SK-N-SH (cell line): ENCODE measurements around the gene DMD. TPM values are rescaled to one million over a fixed set of nuclear protein-coding genes. Genes with fewer than 3 reads are reported as not detected.

ENCODE experiments used
- CTCF ChIA-PET: fragments of 300-600, 350-600 bp; formaldehyde crosslinking; extraction: SDS; loops from one replicate; lab custom pipeline; 2021; lab: Yijun Ruan, JAX
- POLR2A ChIA-PET: fragments of 350-600 bp; sonication (Branson Sonifier 250); formaldehyde crosslinking; extraction: SDS; loops from one replicate; lab custom pipeline; 2020; ENCODE audit warnings: antibody characterized with exemption, inconsistent platforms; lab: Yijun Ruan, JAX
- DNase-seq: peaks from one replicate; pipeline ENCODE4 v3.0.0; 2012
- H2AFZ ChIP-seq: fragments of 200-600 bp; sonication (generic); 2 replicates; pipeline ENCODE4 v1.8.1; 2016; ENCODE audit warnings: antibody characterized with exemption, mild to moderate bottlenecking, low read depth
- H3F3A ChIP-seq: fragments of 200-600 bp; sonication (generic); replicated peaks from 2 replicates; pipeline ENCODE3; 2016; ENCODE audit warnings: antibody characterized with exemption, mild to moderate bottlenecking; ENCODE audit not compliant: insufficient read depth
- H3K27ac ChIP-seq, 2 experiments: fragments of 200-500 bp in 1 of 2; fragments of 200-600 bp in 1 of 2; sonication (Bioruptor generic) in 1 of 2; sonication (generic), shearing (Covaris generic) in 1 of 2; 2 replicates each; pipeline versions ENCODE4 v1.5.1 to v1.6.1; 2014 to 2016; ENCODE audit warnings: low read depth in 2 of 2, inconsistent platforms in 1 of 2, low read length in 1 of 2, mild to moderate bottlenecking in 1 of 2, mixed read lengths in 1 of 2
- H3K27me3 ChIP-seq: fragments of 200-600 bp; sonication (generic), shearing (Covaris generic); 2 replicates; pipeline ENCODE4 v1.6.1; 2016; ENCODE audit warnings: mixed run types; ENCODE audit not compliant: insufficient read depth
- H3K36me3 ChIP-seq, 2 experiments: fragments of 200-500 bp in 1 of 2; fragments of 200-600 bp in 1 of 2; sonication (Bioruptor generic) in 1 of 2; sonication (generic) in 1 of 2; replicated peaks in 1 of 2; 2 replicates each; pipeline versions ENCODE3 to v1.5.1; 2014 to 2016; ENCODE audit warnings: low read length in 1 of 2, mild to moderate bottlenecking in 1 of 2; ENCODE audit not compliant: insufficient read depth in 2 of 2, control insufficient read depth in 1 of 2
- H3K4me1 ChIP-seq, 2 experiments: fragments of 200-500 bp in 1 of 2; fragments of 200-600 bp in 1 of 2; sonication (Bioruptor generic) in 1 of 2; sonication (generic), shearing (Covaris generic) in 1 of 2; 2 replicates each; pipeline versions ENCODE4 v1.5.1 to v1.6.1; 2014 to 2016; ENCODE audit warnings: low read depth in 1 of 2, low read length in 1 of 2, mixed run types in 1 of 2; ENCODE audit not compliant: insufficient read depth in 2 of 2, control insufficient read depth in 1 of 2
- H3K4me2 ChIP-seq: fragments of 200-600 bp; sonication (generic), shearing (Covaris generic); 2 replicates; pipeline ENCODE4 v1.6.1; 2017; ENCODE audit warnings: mixed run types
- H3K4me3 ChIP-seq, 2 experiments: fragments of 200-500 bp in 1 of 2; fragments of 200-600 bp in 1 of 2; sonication (Bioruptor generic) in 1 of 2; sonication (generic), shearing (Covaris generic) in 1 of 2; 2 replicates each; pipeline versions ENCODE4 v1.5.1 to v1.8.1; 2014 to 2016; ENCODE audit warnings: low read depth in 2 of 2, inconsistent platforms in 1 of 2, low read length in 1 of 2, mild to moderate bottlenecking in 1 of 2, mixed read lengths in 1 of 2, moderate library complexity in 1 of 2
- H3K79me2 ChIP-seq: fragments of 200-600 bp; sonication (generic); 2 replicates; pipeline ENCODE4 v1.8.1; 2017; ENCODE audit warnings: mild to moderate bottlenecking; ENCODE audit not compliant: insufficient read depth
- H3K9ac ChIP-seq: fragments of 200-600 bp; sonication (generic); 2 replicates; pipeline ENCODE4 v1.6.1; 2017; ENCODE audit warnings: mixed run types
- H3K9me2 ChIP-seq: fragments of 200-600 bp; sonication (generic); 2 replicates; pipeline ENCODE4 v1.6.1; 2017; ENCODE audit warnings: mixed run types
- H3K9me3 ChIP-seq: fragments of 200-600 bp; sonication (generic); 2 replicates; pipeline ENCODE4 v1.6.1; 2017; ENCODE audit warnings: mixed run types, mild to moderate bottlenecking, moderate library complexity
- H4K20me1 ChIP-seq: fragments of 200-600 bp; sonication (generic); 2 replicates; pipeline ENCODE4 v1.6.1; 2017; ENCODE audit warnings: mild to moderate bottlenecking, mixed run types; ENCODE audit not compliant: insufficient read depth
- CTCF ChIP-seq: fragments of 200-600 bp; sonication (generic); IDR thresholded peaks from 2 replicates; pipeline ENCODE4 v1.6.1; 2017; ENCODE audit warnings: antibody characterized with exemption, mild to moderate bottlenecking, moderate library complexity
- EZH2phosphoT487 ChIP-seq: fragments of 200-600 bp; sonication (generic); IDR thresholded peaks from 2 replicates; pipeline ENCODE4 v1.6.1; 2017; ENCODE audit warnings: low read depth, mixed run types, mild to moderate bottlenecking, antibody characterized with exemption, moderate library complexity, borderline replicate concordance
- GABPA ChIP-seq: IDR thresholded peaks from 2 replicates; pipeline ENCODE4 v1.4.0; 2012; ENCODE audit warnings: low read depth, mild to moderate bottlenecking
- MEF2A ChIP-seq: IDR thresholded peaks from 2 replicates; pipeline ENCODE4 v1.4.0; 2012; ENCODE audit warnings: low read depth, borderline replicate concordance
- MXI1 ChIP-seq: IDR thresholded peaks from 2 replicates; pipeline ENCODE4 v1.6.1; 2012; ENCODE audit warnings: mild to moderate bottlenecking, low read depth, low read length, improper control_type of control experiment
- NFIC ChIP-seq: IDR thresholded peaks from 2 replicates; pipeline ENCODE4 v1.4.0; 2012; ENCODE audit warnings: borderline replicate concordance
- PBX3 ChIP-seq: IDR thresholded peaks from 2 replicates; pipeline ENCODE4; 2012
- RFX5 ChIP-seq: IDR thresholded peaks from 2 replicates; pipeline ENCODE4 v1.6.1; 2012; ENCODE audit warnings: mild to moderate bottlenecking, improper control_type of control experiment, low read length
- RXRA ChIP-seq: IDR thresholded peaks from 2 replicates; pipeline ENCODE4 v1.4.0; 2012; ENCODE audit warnings: low read depth, mild to moderate bottlenecking, borderline replicate concordance
- SIN3A ChIP-seq: IDR thresholded peaks from 2 replicates; pipeline ENCODE4 v1.6.1; 2012; ENCODE audit warnings: low read depth, mild to moderate bottlenecking, low read length, moderate library complexity, borderline replicate concordance
- TCF12 ChIP-seq: IDR thresholded peaks from 2 replicates; pipeline ENCODE4 v1.4.0; 2012
- TEAD4 ChIP-seq: IDR thresholded peaks from 2 replicates; pipeline ENCODE4 v1.4.0; 2012; ENCODE audit warnings: mild to moderate bottlenecking, borderline replicate concordance; ENCODE audit not compliant: insufficient read depth
- YY1 ChIP-seq: IDR thresholded peaks from 2 replicates; pipeline ENCODE4 v1.4.0; 2012; ENCODE audit warnings: low read depth, mild to moderate bottlenecking
- WGBS: methylation state at CpG from one replicate; pipeline ENCODE4 v1.1.6; 2017; ENCODE audit warnings: low lambda C conversion rate; 5-methylcytosine and 5-hydroxymethylcytosine counted together
- polyA plus RNA-seq, 3 experiments: library from polyadenylated mRNA; depleted of rRNA; stranded (reverse); fragments of >200 nt; gene quantifications; 2 replicates each; pipeline ENCODE4 v1.2.3, GENCODE V29; 2012
- TF ChIP-seq, protein P1 (sequence below): IDR thresholded peaks from 2 replicates; pipeline ENCODE4 v1.4.0; 2012; ENCODE audit warnings: low read depth, borderline replicate concordance
- TF ChIP-seq, protein P2 (sequence below): fragments of 150-350 bp; IDR thresholded peaks from 2 replicates; pipeline ENCODE4 v1.6.1; 2016; ENCODE audit warnings: mild to moderate bottlenecking, low read depth, low read length
- TF ChIP-seq, protein P3 (sequence below): IDR thresholded peaks from 2 replicates; pipeline ENCODE4 v1.6.1; 2012; ENCODE audit warnings: mild to moderate bottlenecking, low read depth, low read length, moderate library complexity

The DMD gene
- polyA plus RNA-seq, 1 of the 3 experiments (the other 2 are of a cell fraction): 3.9 TPM

DNA sequence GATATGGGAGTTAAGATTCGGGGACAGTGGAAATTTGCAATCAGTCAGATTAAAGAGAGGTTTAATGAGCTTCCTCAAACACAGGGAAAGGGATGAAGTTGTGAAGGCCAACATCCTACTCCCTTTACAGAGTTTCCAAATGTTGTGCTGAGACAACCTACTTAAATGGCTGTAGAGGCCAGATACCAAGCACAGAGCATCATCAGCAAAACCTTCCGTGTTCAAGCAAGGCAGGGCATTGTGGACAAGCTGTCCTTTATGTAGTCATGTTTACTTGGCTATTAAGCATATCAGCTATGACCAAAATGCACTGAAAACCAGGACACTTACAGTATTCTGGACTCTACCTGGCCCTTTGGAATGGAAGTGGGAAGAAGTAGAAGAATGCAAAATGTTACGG, 197.3 kb downstream of the DMD start:
- 26% methylated on average over 3 of the region's 3 CpGs for WGBS
- no peaks in the 10 kb centered on the region for H3K79me2 ChIP-seq
- 0 out of 2 replicates have a peak, but pooled peaks cover 3% of the 10 kb centered on the region for H3K9me2 ChIP-seq
- no peaks in the 10 kb centered on the region for H3K27me3 ChIP-seq
- no peak overlapping the region for H2AFZ ChIP-seq
- no peak overlapping the region for H3K9ac ChIP-seq
- ChIA-PET CTCF (no interaction called here), POLR2A (no interaction called here)
- H3K27ac ChIP-seq: no peak overlapping the region
- peaks cover 5% of the 10 kb centered on the region for H3F3A ChIP-seq
- DNase-seq: no peak
- H3K4me3 ChIP-seq: no peak overlapping the region
- H3K9me3 ChIP-seq: no peaks in the 10 kb centered on the region; the same call in 1 of the 2 replicates
- no peak overlapping the region for H3K4me2 ChIP-seq
- TF ChIP-seq, protein P1, sequence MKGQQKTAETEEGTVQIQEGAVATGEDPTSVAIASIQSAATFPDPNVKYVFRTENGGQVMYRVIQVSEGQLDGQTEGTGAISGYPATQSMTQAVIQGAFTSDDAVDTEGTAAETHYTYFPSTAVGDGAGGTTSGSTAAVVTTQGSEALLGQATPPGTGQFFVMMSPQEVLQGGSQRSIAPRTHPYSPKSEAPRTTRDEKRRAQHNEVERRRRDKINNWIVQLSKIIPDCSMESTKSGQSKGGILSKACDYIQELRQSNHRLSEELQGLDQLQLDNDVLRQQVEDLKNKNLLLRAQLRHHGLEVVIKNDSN: no peak
- TF ChIP-seq GABPA (no peak), EZH2phosphoT487 (no peak), TEAD4 (no peak), MXI1 (no peak), MEF2A (no peak), RXRA (no peak)
- TF ChIP-seq, protein P2, sequence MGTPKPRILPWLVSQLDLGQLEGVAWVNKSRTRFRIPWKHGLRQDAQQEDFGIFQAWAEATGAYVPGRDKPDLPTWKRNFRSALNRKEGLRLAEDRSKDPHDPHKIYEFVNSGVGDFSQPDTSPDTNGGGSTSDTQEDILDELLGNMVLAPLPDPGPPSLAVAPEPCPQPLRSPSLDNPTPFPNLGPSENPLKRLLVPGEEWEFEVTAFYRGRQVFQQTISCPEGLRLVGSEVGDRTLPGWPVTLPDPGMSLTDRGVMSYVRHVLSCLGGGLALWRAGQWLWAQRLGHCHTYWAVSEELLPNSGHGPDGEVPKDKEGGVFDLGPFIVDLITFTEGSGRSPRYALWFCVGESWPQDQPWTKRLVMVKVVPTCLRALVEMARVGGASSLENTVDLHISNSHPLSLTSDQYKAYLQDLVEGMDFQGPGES: no peak
- TF ChIP-seq, all 33 proteins: peak for 0
- no peaks in the 10 kb centered on the region for H4K20me1 ChIP-seq
- no peaks in the 10 kb centered on the region for H3K4me1 ChIP-seq
- no peaks in the 10 kb centered on the region for H3K36me3 ChIP-seq

DNA sequence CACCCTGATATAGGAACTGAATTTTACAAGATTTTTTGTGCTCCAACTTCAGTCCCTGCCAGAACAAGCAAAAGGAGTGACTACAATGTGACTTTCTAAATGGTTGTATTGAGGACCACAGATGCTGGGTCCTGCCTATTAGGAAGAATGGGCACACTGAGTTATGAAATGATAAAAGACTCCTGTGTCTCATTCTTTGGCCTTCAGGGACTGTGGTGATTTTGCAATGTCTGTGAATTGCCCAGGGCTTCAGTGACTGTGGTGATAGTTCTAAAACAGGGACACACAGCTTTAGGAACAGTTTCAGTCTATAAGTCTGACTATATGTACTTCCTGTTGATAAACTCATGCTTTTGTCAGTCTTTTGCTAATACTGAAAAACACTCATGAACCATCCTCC, 210.2 kb downstream of the DMD start:
- no peak overlapping the region for H3K4me2 ChIP-seq
- no peaks in the 10 kb centered on the region for H3K9me2 ChIP-seq
- TF ChIP-seq TCF12: no peak
- no peak for TF ChIP-seq MXI1
- TF ChIP-seq RFX5: no peak
- TF ChIP-seq SIN3A: no peak
- TF ChIP-seq PBX3: no peak
- TF ChIP-seq, protein P3, sequence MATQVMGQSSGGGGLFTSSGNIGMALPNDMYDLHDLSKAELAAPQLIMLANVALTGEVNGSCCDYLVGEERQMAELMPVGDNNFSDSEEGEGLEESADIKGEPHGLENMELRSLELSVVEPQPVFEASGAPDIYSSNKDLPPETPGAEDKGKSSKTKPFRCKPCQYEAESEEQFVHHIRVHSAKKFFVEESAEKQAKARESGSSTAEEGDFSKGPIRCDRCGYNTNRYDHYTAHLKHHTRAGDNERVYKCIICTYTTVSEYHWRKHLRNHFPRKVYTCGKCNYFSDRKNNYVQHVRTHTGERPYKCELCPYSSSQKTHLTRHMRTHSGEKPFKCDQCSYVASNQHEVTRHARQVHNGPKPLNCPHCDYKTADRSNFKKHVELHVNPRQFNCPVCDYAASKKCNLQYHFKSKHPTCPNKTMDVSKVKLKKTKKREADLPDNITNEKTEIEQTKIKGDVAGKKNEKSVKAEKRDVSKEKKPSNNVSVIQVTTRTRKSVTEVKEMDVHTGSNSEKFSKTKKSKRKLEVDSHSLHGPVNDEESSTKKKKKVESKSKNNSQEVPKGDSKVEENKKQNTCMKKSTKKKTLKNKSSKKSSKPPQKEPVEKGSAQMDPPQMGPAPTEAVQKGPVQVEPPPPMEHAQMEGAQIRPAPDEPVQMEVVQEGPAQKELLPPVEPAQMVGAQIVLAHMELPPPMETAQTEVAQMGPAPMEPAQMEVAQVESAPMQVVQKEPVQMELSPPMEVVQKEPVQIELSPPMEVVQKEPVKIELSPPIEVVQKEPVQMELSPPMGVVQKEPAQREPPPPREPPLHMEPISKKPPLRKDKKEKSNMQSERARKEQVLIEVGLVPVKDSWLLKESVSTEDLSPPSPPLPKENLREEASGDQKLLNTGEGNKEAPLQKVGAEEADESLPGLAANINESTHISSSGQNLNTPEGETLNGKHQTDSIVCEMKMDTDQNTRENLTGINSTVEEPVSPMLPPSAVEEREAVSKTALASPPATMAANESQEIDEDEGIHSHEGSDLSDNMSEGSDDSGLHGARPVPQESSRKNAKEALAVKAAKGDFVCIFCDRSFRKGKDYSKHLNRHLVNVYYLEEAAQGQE: no peak
- no peak for TF ChIP-seq RXRA
- TF ChIP-seq YY1: no peak
- TF ChIP-seq, protein P1: no peak
- no peak for TF ChIP-seq CTCF
- TF ChIP-seq NFIC: no peak
- TF ChIP-seq, all 33 proteins: peak for 0
- ChIA-PET CTCF (no interaction called here), POLR2A (no interaction called here)
- no peak overlapping the region for H3K4me3 ChIP-seq
- H2AFZ ChIP-seq: no peak overlapping the region
- H4K20me1 ChIP-seq: no peaks in the 10 kb centered on the region
- no peaks in the 10 kb centered on the region for H3K27me3 ChIP-seq
- H3K9me3 ChIP-seq: no peaks in the 10 kb centered on the region
- no peak overlapping the region for H3K27ac ChIP-seq
- H3K4me1 ChIP-seq: no peaks in the 10 kb centered on the region
- H3K79me2 ChIP-seq: no peaks in the 10 kb centered on the region
- DNase-seq: no peak
- no peak overlapping the region for H3K9ac ChIP-seq
- no peaks in the 10 kb centered on the region for H3F3A ChIP-seq
- H3K36me3 ChIP-seq: no peaks in the 10 kb centered on the region
